Endothelial cell of umbilical vein (primary cell): ENCODE data around the gene OR10H4. TPM values are rescaled to one million over a fixed set of nuclear protein-coding genes. Genes with fewer than 3 reads are reported as not detected.

Experiments used
- BruUV-seq: library from RNA; stranded (reverse); fragments of 400-500 nt; replicated peaks from 2 replicates; lab custom pipeline; 2021; lab: Mats Ljungman, UMichigan
- CTCF ChIA-PET: fragments of 300-600, 350-600 bp; sonication (Branson Sonifier 250); formaldehyde crosslinking; loops from one replicate; lab custom pipeline; 2021; ENCODE audit warnings: antibody characterized with exemption, inconsistent platforms; lab: Charles Lee
- POLR2A ChIA-PET: fragments of 300-600, 350-600 bp; sonication (Branson Sonifier 250); formaldehyde crosslinking; loops from one replicate; lab custom pipeline; 2021; ENCODE audit warnings: antibody characterized with exemption, inconsistent platforms; lab: Charles Lee
- DNase-seq: peaks from one replicate; pipeline ENCODE4 v3.0.0-alpha.2; 2011; ENCODE audit warnings: low read depth, low spot score
- FAIRE-seq: peaks from 2 replicates; lab custom pipeline; 2011; peaks lifted over from hg19 to GRCh38; lab: Jason Lieb, UNC
- H2AFZ ChIP-seq: 2 replicates; pipeline ENCODE4 v1.6.0; 2012; ENCODE audit warnings: low read depth, low read length, control low read depth, inconsistent platforms
- H3K27ac ChIP-seq: 2 replicates; pipeline ENCODE4 v1.5.1; 2011; ENCODE audit warnings: low read depth, mild to moderate bottlenecking, control low read depth, low read length, moderate library complexity; ENCODE audit not compliant: insufficient read depth
- H3K27me3 ChIP-seq, 2 experiments: 2 replicates each; pipeline versions ENCODE4 v1.6.0 to v1.6.1; 2011; ENCODE audit warnings: low read length in 2 of 2, mixed read lengths in 1 of 2; ENCODE audit not compliant: control insufficient read depth in 2 of 2, insufficient read depth in 2 of 2
- H3K36me3 ChIP-seq, 2 experiments: 2 replicates in 1 of 2; 3 replicates in 1 of 2; pipeline ENCODE4 v1.5.1; 2011; ENCODE audit warnings: low read length in 2 of 2, mild to moderate bottlenecking in 1 of 2, moderate library complexity in 1 of 2; ENCODE audit not compliant: control insufficient read depth in 2 of 2, insufficient read depth in 2 of 2; ENCODE audit errors: extremely low read depth in 1 of 2
- H3K4me1 ChIP-seq: 3 replicates; pipeline ENCODE4 v1.5.1; 2011; ENCODE audit warnings: mild to moderate bottlenecking, low read length; ENCODE audit not compliant: control insufficient read depth, insufficient read depth; ENCODE audit errors: extremely low read depth
- H3K4me2 ChIP-seq: 2 replicates; pipeline ENCODE4 v1.6.1; 2011; ENCODE audit warnings: low read length, control low read depth, mixed read lengths; ENCODE audit not compliant: insufficient read depth
- H3K4me3 ChIP-seq, 3 experiments: fragments of 200-600 bp in 1 of 3; sonication (generic), shearing (Covaris generic) in 1 of 3; replicated peaks in 1 of 3; 2 replicates each; pipeline ENCODE4 v1.5.1; 2011 to 2016; ENCODE audit warnings: control low read depth in 3 of 3, low read length in 3 of 3, mild to moderate bottlenecking in 2 of 3, inconsistent platforms in 1 of 3, low read depth in 1 of 3, moderate library complexity in 1 of 3; ENCODE audit not compliant: insufficient read depth in 1 of 3
- H3K79me2 ChIP-seq: 2 replicates; pipeline ENCODE4 v1.6.0; 2012; ENCODE audit warnings: low read length, inconsistent platforms; ENCODE audit not compliant: control insufficient read depth, insufficient read depth
- H3K9ac ChIP-seq: replicated peaks from 2 replicates; pipeline ENCODE3; 2011; ENCODE audit warnings: low read length, control low read depth; ENCODE audit not compliant: insufficient read depth; ENCODE audit errors: extremely low read depth
- H3K9me1 ChIP-seq: replicated peaks from 3 replicates; pipeline ENCODE4 v1.6.0; 2011; ENCODE audit warnings: mild to moderate bottlenecking, low read length; ENCODE audit not compliant: control insufficient read depth, insufficient read depth; ENCODE audit errors: extremely low read depth
- H3K9me3 ChIP-seq: replicated peaks from 2 replicates; pipeline ENCODE4 v1.5.1; 2012; ENCODE audit warnings: low read length, inconsistent platforms; ENCODE audit not compliant: control insufficient read depth, insufficient read depth
- H4K20me1 ChIP-seq: replicated peaks from 2 replicates; pipeline ENCODE3; 2011; ENCODE audit warnings: mild to moderate bottlenecking, low read length; ENCODE audit not compliant: control insufficient read depth, insufficient read depth; ENCODE audit errors: extremely low read depth
- EZH2 ChIP-seq: IDR thresholded peaks from 2 replicates; pipeline ENCODE4 v1.6.1; 2012; ENCODE audit warnings: borderline replicate concordance, low read depth, mild to moderate bottlenecking, moderate library complexity, low read length, inconsistent platforms; ENCODE audit not compliant: severe bottlenecking
- FOS ChIP-seq: IDR thresholded peaks from 2 replicates; pipeline ENCODE4 v1.6.1; 2011; ENCODE audit warnings: mild to moderate bottlenecking, low read length, moderate library complexity, borderline replicate concordance; ENCODE audit not compliant: insufficient read depth
- GATA2 ChIP-seq: IDR thresholded peaks from 2 replicates; pipeline ENCODE4 v1.7.0; 2011; ENCODE audit warnings: low read depth, mild to moderate bottlenecking, moderate library complexity, mixed read lengths, low read length; ENCODE audit not compliant: insufficient read length, insufficient read depth
- JUN ChIP-seq: IDR thresholded peaks from 2 replicates; pipeline ENCODE4 v1.6.1; 2011; ENCODE audit warnings: borderline replicate concordance, low read depth; ENCODE audit not compliant: insufficient read length, insufficient read depth
- MAX ChIP-seq: IDR thresholded peaks from 2 replicates; pipeline ENCODE4 v1.6.1; 2011; ENCODE audit not compliant: insufficient read depth, insufficient read length
- MYC ChIP-seq: IDR thresholded peaks from one replicate; pipeline ENCODE4 v1.6.1; 2011; ENCODE audit warnings: mild to moderate bottlenecking, low read depth, low read length
- POLR2A ChIP-seq: IDR thresholded peaks from 2 replicates; pipeline ENCODE4 v1.6.1; 2012; ENCODE audit warnings: low read depth, mild to moderate bottlenecking, control low read depth, low read length
- POLR2AphosphoS5 ChIP-seq: IDR thresholded peaks from 2 replicates; pipeline ENCODE4 v1.6.1; 2012; ENCODE audit warnings: low read depth, mild to moderate bottlenecking, control low read depth, low read length, moderate library complexity; ENCODE audit not compliant: insufficient read depth
- dilution Hi-C: fragments of 300-500 bp; cut with MboI; formaldehyde crosslinking; loops from one replicate; pipeline ENCODE4 v1.15.0; 2019; ENCODE audit warnings: low sequenced_read_pairs; ENCODE audit not compliant: extremely low pct_ligation_motif_present
- intact Hi-C: fragments of 100-400 bp; cut with micrococcal nuclease; formaldehyde crosslinking; loops from one replicate; pipeline ENCODE4 v1.10.0; 2022
- polyA plus RNA-seq, 4 experiments: library from polyadenylated mRNA; depleted of rRNA in 3 of 4; stranded (reverse) in 3 of 4; unstranded in 1 of 4; fragments of >200 nt; gene quantifications; 2 replicates each; pipeline versions ENCODE4 v1.2.1 to v1.2.3, GENCODE V29; 2011 to 2012; ENCODE audit warnings: missing spikeins in 1 of 4
- total RNA-seq: library from RNA; stranded (reverse); gene quantifications from 2 replicates; pipeline ENCODE4 v1.2.3, GENCODE V29; 2021
- TF ChIP-seq, protein P1 (sequence below), 2 donors: IDR thresholded peaks; 1 replicate in 1 of 2; 2 replicates in 1 of 2; pipeline ENCODE4 v1.5.1; 2011; ENCODE audit warnings: low read length in 2 of 2, mild to moderate bottlenecking in 2 of 2, moderate library complexity in 2 of 2, control low read depth in 1 of 2, inconsistent platforms in 1 of 2, low read depth in 1 of 2; ENCODE audit not compliant: insufficient read depth in 1 of 2; ENCODE audit errors: extremely low read depth in 1 of 2

Gene OR10H4
- total and polyA plus RNA-seq, 2 donors (not counting 3 experiments of a cell fraction or from before 2014, with no cell fraction given): not detected

GRCh38 chr19:15934332-15935078 lies 14.3 kb upstream of the OR10H4 start, which contains the start of gene CYP4F11:
Gene CYP4F11 (minus strand): TSS chr19:15934529. CDS start chr19:15934408, 121 bp downstream.
- H3K27me3 ChIP-seq: peaks cover 0 to 6% of the 10 kb centered on the region in 2 experiments
- no peak within 1 kb of the TSS for H3K4me2 ChIP-seq
- BruUV-seq: no TSS peak
- no peaks in the 10 kb centered on the region for H3K79me2 ChIP-seq
- no peaks in the 10 kb centered on the region for H3K9me3 ChIP-seq
- H3K9ac ChIP-seq: no peak within 1 kb of the TSS
- H3K9me1 ChIP-seq: no peaks in the 10 kb centered on the region
- FAIRE-seq: no peak
- TF ChIP-seq POLR2AphosphoS5 (no peak), FOS (no peak), JUN (no peak), MAX (no peak), MYC (no peak), EZH2 (no peak), GATA2 (no peak), POLR2A (no peak)
- TF ChIP-seq, protein P1, sequence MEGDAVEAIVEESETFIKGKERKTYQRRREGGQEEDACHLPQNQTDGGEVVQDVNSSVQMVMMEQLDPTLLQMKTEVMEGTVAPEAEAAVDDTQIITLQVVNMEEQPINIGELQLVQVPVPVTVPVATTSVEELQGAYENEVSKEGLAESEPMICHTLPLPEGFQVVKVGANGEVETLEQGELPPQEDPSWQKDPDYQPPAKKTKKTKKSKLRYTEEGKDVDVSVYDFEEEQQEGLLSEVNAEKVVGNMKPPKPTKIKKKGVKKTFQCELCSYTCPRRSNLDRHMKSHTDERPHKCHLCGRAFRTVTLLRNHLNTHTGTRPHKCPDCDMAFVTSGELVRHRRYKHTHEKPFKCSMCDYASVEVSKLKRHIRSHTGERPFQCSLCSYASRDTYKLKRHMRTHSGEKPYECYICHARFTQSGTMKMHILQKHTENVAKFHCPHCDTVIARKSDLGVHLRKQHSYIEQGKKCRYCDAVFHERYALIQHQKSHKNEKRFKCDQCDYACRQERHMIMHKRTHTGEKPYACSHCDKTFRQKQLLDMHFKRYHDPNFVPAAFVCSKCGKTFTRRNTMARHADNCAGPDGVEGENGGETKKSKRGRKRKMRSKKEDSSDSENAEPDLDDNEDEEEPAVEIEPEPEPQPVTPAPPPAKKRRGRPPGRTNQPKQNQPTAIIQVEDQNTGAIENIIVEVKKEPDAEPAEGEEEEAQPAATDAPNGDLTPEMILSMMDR (IDR thresholded peaks at IDR 0.05; ENCODE audit: extremely low read depth in 1 of 2, insufficient read depth in 1 of 2, low read depth in 1 of 2, low read length in 2 of 2): no peak
- no peak within 1 kb of the TSS for H3K4me3 ChIP-seq
- no peaks in the 10 kb centered on the region for H3K4me1 ChIP-seq
- H3K27ac ChIP-seq: no peak within 1 kb of the TSS
- POLR2A ChIA-PET: no interaction called here
- DNase-seq: no peak
- H2AFZ ChIP-seq: no peak within 1 kb of the TSS
- no peaks in the 10 kb centered on the region for H3K36me3 ChIP-seq
- intact Hi-C loops: no loop called here
- no peaks in the 10 kb centered on the region for H4K20me1 ChIP-seq
- CTCF ChIA-PET: no interaction called here
- dilution Hi-C loops: no loop called here
